Stimulated activated CD4-positive, alpha-beta T cell treated with anti-CD3 and anti-CD28 coated beads, Interleukin-1b, Interleukin-23, amount 100 ng/mL, for 24 hours (primary cell): ENCODE measurements around the gene KCNH5.

Experiments used
- DNase-seq, 4 experiments: peaks; one replicate each; pipeline ENCODE4 v3.0.0-alpha.2; 2020; ENCODE audit warnings: low read depth in 4 of 4, low spot score in 1 of 4

Gene KCNH5

DNA sequence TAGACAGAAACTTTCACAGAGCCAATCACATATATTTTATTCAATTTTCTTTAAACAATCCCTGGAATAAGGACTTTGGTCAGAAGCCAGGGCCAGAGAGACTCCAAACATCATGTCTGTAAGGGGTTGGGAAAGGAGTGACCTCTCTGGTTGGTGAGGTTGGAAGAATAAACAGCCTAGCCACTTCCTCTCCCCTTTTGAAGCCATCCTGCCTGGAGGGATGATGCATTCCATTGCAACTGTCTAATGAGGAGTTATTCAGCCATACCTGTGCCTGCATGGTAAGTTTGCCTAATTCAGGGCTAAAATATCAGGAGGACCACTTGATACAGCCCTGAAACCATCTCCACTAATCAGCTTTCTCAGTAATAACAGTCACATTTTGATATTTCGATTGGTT, 299.8 kb downstream of the KCNH5 start:
- no peak for DNase-seq

GRCh38 chr14:62743560-62743959, 301.7 kb downstream of the KCNH5 start:
- DNase-seq, result no peak

DNA sequence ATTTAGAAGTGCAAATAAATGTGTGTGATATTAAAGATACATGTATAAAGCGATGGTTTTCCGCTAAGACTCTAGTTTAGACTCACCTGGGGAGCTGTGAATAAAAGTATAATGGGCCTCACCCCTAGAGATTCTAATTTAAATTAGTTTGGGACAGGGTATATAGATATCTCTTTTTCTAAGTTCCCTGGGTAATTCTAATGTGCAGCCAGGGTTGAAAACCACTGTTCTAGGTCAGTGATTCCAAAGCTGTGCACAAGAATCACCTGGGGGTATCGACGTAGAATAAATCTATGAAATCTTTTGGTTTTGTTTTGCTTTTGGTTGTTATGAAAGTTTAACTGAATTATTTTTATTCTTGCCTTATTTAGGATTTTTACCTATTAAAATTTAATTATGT, 302.1 kb downstream of the KCNH5 start:
- no peak for DNase-seq

DNA sequence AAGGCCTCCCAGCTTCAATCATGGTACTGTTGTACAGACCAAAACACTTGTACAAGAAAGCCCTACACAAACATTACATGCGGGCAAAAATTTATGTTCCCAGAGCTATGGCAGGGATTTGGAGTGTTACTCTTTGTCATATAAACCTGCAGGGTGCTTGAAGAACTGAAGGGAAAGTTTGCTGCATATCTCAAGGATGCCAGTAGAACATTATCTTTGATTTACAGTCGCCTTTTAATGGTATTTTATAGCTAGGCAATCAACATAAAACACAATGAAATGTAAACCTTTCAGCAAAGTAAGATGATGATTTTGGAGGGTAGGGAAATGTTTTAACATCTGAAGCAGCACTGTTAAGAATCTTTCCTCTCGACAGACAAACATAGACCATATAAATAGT, 305.6 kb downstream of the KCNH5 start:
- DNase-seq, result no peak

DNA sequence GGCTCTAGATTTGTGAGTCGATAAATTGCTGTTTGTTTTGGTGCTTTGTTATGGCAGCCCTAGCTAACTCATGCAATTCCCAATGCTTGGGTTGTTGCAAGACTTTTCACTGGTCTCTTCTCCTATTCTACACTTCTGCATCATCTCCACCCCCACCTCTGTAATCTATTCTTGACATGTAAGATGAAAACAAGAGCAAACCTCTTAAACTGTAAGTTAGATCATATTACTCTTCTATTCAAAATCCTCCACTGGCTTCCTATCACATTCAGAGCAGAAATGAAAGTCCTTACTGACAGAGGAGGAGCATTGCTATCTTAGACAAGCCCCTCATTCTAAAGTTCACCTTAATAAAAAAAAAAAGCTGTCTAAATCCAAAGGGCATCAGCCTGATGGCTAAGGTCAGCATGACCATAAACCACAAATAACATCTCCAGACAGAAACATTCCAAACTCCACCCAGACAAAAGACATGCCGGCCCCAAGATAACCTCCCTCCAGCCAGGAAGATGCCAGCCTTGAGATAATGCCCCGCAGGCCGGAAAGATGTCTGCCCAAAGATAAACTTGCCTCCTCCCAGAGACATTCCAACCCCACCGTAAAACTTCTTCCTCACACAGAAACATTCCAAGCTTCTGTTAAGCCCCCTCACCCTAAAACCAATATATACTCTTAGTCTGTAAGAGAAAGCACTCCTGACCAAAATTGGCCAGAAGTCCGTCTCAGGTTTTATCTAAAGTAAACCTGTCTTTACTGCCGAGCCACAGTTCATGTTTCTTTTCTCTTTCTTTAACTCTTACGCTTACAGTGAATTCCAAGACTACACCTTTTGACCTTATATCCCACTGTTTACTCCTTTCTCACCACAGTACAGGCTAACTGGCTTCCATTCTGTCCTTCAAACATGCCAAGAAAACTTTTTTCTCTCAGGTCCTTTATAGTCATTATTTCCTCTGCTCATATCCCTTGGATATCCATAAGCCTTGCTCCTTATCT, 308.9 kb downstream of the KCNH5 start:
- DNase-seq, result no peak

DNA sequence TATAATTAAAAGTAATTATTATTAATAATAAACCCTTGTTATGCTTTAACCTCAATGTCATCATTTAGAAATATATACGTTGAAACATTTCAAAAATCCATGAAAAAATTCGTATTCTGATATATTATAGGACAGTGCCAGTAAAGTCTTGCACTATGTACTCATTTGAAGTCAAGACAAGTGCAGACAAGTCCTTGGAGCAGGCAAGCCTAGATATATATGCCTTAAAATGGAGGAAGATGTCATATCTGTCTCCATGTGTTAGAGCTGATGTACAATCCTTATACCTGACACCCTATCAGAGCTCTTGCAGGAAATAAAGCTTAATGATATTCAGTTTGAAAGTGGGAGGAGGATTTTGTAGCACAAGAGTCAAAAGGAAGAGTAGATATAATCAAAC, 310.4 kb downstream of the KCNH5 start:
- DNase-seq, result no peak

DNA sequence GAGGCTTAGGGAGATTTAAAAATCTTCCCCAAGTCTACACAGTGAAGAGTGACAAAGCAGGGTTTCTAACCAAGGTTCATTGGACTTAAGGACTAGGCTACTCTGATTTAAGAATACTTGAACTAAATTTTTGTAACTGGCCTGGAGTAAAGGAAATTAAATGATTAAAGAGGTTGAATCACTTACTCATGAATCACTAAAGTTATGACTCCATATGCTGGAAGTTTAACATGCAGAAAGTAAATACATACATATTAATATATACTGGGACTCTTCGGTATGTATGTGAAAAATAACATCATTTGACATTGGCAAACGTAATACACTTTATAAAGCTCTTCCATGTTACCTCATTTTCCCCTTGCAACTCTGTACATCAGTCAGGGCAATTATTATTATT, 322.9 kb downstream of the KCNH5 start:
- no peak for DNase-seq

GRCh38 chr14:62718629-62719028, 326.6 kb downstream of the KCNH5 start:
- no peak for DNase-seq

DNA sequence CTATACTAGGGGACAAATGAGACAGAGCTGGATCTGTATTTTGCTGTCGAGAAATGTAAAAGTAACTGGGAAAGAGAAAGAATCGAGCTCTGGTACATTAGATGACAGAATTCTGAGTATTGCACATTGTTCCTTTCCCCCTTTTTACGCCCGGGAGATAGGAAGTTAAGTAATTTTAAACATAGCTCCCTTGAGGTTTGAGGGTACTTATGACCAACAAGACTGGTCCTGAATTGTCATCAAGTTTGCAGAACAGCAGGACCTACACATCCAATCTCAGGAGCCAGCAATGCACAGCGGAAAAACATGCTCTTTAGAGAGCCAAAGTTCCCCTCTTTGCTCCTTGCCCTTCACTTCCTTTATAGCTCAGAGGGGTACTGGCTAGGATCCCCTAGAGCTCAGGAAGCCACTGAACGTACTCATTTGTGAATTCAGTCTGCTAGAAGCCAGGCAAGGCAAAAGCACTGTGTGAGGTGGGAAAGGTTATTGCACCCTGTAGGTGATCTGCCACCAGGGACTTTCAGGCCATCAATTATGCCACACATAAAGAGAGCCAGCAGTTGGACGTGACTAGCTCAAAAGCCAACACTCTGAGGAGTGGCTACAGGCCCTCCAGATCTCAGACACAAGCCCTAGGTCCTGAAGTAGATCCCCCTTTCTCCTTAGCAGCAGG, 333.8 kb downstream of the KCNH5 start:
- no peak for DNase-seq

DNA sequence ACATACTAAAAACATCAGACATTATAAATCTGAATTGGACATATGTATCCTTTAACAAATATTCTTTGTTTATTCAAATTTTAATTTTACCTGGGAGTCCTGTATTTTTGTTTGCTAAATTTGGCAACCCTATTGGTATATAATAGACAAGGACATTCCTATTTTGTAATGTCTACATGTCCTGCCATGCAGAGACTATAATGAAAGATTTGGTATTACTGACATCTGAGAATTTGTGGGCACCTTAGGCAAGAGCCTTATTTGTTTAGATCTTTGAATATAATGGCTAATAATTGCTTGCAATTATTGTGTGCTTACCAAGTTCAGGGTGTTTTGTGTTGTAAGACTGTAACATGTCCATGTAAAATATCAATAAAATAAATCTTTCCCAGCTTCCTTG, 334.4 kb downstream of the KCNH5 start:
- no peak for DNase-seq

GRCh38 chr14:62709773-62710172, 335.5 kb downstream of the KCNH5 start:
- DNase-seq, result no peak

DNA sequence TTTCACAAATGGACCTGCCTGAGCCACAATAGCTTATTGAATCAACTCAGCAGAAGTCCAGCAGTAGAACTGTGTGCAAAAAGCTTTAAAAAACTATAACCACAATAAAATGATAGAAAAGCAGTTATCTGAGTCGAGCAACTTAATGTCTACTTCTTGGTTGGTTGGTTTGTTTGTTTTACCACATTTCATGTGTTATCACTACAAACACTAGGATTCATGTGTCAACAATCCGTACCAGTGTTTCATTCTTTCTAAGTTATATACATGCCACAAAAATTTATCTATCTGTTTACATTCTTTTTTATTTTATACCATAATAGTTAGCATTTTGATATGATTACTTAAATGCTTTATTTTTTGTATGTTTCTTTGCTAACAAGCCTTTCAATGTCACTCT, 339.0 kb downstream of the KCNH5 start:
- DNase-seq, result no peak

- no peak for DNase-seq
These were observed 347.8 kb downstream of the KCNH5 start for GRCh38 chr14:62697461-62697860.

DNA sequence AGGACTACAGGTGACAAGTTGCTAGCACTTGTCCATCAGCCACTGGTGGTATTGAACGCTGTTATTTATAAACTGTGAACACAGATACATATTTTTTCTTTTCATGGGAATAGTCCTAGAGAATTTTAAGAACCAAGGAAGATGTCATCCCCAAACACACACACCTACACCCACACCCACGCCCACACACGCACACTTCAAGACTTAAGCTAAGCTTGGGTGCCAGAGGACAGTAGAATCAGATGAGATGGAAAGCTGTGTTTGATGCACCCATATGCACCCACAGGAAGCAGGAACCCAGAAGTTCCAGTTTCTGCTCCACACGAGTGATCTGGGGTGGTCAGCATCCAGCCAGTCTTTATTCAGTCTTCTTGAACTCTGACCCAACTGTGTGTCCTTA, 348.3 kb downstream of the KCNH5 start:
- no peak for DNase-seq

- no peak for DNase-seq
These were observed 348.8 kb downstream of the KCNH5 start for GRCh38 chr14:62696331-62696924.

GRCh38 chr14:62694075-62694474, 351.2 kb downstream of the KCNH5 start:
- no peak for DNase-seq

GRCh38 chr14:62692490-62693106, 352.7 kb downstream of the KCNH5 start:
- DNase-seq, result no peak

DNA sequence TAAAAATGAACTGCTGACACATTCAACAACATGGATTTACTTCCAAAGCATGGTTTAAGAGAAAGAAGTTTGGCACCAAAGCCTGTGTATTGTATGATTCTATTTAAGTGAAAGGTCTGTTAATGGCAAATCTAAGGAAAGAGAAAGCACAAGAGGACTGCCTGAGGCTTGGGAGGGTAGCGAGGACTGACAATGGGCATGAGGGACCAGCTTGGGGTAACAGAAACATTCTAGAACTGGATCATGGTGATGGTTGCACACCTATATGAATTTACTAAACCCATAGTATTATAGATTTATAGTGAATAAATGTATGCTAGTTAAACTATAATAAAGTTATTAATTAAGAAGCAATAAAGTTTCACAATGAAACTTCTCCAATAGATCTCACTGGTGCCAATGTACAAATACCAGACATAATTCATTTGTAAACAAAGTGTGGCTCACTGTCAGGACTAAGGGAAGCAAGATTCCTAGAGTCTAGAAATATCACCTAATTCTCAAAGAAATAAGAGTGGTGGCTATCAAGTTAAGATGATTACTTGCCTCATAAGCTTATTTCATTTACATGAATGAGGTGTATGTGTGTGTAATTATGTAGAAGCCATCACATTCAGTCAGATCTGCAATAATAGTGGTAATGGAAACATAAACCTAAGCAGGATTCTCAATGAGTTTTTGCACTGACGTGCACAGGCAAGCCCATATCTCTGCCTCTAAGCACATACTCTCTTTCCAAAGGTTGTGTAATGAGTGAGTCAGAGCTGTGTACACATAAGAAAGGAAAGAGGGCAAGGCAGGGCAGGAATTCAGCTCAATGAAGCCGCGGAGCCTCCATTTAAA, 353.4 kb downstream of the KCNH5 start:
- DNase-seq, result no peak

- DNase-seq, result no peak
These were observed 355.5 kb downstream of the KCNH5 start for GRCh38 chr14:62689733-62690132.

DNA sequence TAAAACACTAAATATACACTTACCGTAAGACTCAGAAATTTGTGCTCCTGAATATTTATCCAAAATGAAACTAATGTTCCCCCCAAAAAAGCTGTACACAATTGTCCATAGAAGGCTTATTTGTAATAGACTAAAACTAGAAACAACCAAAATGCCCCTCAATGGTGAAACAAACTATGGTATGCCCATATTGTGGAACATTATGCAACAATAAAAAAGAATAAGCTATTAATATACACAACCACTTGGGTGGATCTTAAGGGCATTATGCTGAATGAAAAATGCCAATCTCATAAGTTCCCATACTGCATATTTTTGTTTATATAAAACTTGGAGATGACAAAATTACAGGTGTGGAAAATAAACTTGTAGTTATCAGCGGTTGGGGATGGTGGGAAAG, 357.4 kb downstream of the KCNH5 start:
- DNase-seq, result no peak

- no peak for DNase-seq
These were observed 360.9 kb downstream of the KCNH5 start for GRCh38 chr14:62684376-62684775.
